GM19468 (cell line): ENCODE data around the gene SORCS2.

Experiments
- ATAC-seq: cut with Tn5 transposase; IDR thresholded peaks from one replicate; pipeline ENCODE4 v1.9.1; 2021; ENCODE audit warnings: mild to moderate bottlenecking, moderate library complexity, moderate number of reproducible peaks; ENCODE audit not compliant: unreplicated experiment; ENCODE audit errors: extremely low read depth

Gene SORCS2

DNA sequence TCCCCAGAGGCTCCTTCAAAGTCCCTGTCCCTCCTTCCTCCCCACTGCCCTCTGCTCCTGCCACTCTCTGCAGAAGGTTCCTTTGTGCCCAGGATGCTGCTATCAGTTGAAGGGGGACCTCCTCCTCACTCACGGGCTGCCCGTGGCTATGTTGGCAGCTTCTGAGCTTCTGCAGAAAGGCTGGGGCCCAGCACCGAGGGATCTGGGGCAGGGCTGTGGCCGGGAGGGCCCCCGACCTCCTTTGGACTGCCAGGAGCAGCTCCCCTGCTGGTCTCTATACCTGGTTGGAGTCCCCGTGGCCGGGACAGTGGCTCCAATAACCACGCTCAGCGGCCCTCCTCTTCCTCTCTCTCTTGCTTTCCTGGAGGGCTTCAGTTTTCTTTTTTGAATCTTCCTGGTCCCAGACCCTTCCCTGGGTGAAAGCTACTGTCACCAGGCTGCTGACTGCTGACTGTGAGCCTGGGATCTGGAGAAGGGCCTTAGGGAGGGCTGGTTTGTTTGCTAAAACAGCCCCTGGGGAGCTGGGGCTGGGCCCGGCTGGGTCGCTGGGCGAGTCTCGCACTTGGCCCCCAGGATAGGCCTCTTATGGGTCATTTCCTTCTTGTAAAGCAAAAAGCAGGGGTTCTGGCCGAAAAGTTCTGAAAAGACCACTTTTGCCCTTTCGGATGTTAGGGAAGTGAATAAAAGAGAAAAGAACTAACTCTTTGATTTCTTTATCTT is 46.9 kb downstream of the SORCS2 start:
- no peak for ATAC-seq

DNA sequence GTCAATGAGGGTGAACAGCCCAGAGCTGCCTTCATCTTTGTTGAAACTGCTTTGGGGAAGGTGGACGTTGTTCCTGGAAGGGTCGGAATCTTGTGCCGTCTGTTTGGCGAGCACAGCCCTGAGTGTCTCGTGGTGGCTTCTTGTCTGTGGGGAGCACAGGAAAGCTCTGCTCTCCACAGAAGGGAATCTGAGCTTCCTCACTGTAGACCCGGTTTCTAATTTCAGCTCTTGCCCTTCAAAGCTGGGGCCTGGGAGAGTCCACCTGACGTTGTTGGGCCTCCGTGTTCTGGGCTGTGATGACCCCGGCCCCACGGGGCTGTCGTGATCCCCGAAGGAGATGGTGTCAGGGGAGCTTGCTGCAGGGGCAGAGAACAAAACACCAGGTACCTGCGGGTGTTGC is 47.5 kb downstream of the SORCS2 start:
- no peak for ATAC-seq

DNA sequence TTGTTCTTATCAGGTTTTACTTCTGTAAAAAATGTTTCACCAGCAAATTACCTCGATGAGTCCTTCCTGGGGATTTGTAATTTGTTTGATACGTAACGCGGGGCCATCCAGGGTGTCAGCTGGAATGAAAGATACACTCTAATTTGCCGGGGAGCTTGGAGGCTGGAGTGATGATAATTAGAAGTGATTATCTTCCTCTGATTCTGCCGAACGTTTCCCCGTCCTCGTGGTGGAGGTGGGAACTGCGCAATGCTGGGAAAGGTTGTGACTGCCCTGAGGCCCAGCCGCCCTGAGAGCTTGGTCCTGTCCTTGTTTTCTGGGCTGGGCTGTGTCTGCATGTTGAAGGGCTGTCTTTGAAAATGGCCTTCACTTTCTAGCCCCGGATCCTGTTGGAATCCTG is 48.0 kb downstream of the SORCS2 start:
- no peak for ATAC-seq

DNA sequence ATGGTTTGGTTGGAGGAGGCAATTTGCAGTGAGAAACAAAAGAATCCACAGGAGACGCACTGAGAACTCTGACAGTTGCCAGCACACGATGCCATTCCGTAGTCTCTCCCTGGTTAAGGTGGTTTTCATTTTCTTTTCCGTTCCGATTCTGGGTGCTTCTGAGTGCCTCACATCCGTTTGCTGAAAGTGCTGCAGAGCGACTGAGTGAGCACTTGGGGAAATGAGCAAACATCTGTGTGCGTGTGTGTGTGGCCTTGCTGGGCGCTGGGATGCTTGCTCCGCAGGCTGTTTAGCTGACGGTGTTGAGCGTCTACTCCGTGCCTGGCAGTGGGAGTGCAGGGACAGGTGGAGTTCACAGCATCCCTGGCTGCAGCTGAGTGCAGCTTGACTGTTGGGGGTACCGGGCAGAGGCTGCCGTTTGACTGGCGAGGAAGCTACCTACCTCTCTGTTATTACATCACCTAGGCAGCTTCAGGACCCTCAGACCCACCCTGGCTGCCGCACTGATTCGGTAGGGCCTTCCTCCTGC is 49.3 kb downstream of the SORCS2 start:
- ATAC-seq, result no peak

DNA sequence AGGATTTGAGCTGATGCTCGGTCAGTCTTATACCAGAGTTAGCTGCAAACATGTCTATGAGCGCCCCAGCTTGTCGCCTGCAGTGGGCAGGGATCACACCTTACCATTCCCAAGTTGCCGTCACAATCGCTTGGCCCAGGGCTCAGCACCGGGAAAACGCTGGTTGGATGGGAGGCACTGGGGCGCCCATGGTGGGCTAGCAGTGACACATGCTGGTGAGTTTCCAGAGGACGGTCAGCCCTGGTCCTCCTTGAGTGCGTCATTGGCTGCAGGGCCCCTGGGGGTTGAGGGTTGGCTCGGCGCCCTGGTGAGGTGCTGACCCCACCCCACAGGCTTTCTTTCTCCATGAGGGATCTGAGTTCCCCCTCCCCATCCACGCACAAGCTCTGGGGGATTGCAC is 50.4 kb downstream of the SORCS2 start:
- no peak for ATAC-seq

DNA sequence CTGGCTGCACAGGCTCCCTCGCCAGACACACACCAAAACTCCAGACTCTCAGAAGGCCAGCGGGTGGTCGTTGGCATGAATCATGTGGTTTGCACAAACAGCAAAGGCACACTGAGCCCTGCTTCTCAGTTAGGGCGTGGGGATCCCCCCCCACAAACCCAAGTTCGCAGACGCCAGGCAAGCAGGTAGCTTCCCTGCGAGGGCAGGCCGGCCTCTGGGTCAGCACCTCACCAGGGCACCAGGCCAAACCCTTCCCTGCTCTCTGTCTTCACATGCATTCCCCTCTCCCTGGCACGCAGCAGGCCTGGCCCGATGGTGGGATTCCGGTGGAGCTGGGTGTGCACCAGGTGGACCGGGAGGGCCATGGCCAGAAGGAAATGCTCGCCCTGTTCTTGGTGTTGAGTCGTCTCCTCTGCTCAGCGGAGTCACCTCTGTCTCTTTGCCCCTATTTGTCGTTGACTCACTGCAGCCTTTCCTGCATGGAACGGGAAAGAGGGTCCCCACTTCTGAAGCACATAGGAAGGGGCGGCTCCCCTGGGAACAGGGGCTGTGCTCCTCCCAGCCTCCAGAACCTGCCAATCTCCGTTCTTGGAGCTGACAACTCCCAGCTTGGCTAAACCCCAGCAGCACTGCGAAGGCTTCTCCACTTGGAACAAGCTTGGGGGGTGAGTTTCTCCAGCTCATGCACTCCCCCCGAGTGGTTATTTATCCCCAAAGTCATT is 51.4 kb downstream of the SORCS2 start:
- ATAC-seq, result no peak

DNA sequence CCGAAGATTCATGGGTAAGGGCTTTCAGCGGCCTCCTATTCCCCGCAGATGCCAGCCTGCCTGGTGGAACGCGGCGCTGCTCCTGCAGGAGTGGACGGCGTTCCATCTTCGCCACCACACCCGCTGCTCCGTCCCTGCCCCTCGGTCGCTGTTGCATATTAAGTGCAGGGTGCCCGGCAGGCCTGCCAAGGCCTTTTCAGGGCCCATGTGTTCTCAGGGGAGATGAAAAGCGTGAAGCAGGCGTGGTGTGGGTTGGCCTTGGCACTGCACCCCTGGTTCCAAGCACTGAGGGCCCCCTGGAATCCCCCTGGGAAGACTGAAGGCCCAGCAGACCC is 52.0 kb downstream of the SORCS2 start:
- no peak for ATAC-seq

DNA sequence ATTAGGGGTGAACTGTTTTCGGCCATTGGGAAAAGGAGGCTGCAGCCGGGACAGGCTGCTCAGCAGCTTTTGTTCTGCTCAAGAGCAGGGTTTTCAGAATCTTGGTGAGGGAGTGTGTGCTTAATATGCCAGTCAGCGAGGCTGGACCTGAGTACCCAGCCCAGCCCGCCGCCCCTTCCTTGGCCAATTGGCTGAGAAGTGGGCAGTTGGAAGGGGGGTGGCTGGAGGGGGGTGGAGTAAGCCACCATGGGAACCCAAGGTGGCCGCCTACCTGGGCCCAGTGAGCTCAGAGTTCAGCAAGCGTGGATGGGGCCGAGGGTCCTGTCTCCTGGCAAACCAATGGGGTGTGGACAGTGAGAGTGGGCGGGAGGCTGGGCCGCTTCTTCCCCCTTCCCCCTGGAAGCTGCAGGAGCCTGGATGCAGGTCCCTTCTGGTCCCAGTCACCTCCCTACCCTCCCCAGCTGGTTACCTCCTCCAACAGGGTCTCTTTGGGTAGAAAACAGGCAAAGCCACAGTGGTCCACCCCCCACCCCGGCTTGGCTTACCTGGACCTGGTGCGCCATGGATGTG is 52.5 kb downstream of the SORCS2 start:
- no peak for ATAC-seq

DNA sequence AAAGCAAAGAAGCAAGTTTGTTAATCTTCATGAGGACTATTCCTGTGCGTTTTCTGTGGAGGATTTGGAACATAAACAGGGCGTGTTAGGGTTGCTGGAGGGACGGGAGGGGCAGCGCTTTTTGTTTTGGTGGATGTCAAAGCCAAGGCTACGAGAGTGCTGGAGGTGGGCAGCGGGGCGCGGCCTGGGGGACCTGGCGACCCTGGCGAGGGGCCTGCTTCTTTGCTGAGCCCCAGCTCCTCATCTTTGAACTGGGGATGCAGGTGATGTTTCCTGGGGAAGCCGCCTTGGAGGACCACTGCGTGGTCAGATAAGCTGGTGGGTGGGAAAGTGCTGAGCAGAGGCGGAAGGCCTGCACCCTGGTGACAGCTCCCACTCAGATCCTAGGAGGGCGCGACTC is 55.2 kb downstream of the SORCS2 start:
- no peak for ATAC-seq

DNA sequence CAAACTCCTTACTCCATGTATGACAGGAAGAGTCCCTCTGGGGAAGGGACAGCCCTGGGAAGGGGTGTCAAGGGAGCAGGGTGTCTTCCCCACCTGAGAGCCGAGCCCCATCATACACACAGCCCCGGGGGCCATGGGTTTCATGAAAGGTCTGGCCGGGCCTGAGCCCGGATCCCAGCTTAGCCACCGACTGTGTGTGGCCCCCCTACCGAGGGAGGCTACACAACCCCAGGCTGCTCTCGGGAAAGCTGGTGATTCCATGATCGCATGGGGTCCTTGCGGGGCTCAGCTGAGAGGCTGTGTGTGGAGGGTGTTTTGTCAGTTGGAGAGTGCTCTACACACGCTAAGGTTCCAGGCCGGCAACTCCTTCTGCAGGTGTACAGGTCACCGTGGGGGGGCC is 55.6 kb downstream of the SORCS2 start:
- no peak for ATAC-seq

DNA sequence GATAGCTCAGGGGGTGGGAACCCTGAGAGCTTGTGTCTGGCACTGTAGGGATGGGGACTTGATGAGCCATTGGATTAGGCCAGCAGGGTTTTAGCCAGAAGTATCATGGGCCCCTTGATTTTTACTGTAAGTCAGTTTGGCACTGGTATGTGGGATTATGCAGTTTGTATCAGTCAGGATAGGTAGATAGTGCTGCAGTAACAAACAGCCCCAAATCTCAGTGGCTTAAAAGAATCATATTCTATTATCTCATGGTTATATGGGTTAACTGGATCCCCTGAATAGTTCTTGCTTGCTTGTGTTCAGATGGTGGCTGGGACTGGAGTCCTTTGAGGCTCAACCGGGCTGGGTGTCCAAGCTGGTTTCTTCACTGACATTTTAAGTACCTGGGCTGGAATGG is 56.5 kb downstream of the SORCS2 start:
- ATAC-seq, result no peak

DNA sequence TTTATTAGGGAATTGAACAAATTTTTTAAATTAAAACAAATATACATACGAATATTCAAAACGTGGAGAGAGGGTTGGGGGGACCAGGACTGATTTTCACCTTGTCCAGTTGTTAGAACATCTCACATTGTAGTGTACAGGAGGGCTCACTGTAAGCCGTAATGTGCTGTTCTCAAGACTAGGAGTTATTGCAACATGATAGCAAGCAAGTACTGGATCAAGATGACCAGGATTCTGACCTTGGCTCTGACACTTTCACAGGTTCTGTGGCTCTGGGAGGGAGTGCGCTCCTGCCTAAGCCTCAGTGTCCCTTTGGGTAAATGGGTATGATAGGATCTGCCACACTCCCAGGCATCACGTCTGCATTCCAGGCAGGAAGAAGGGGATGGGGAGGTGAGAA is 59.0 kb downstream of the SORCS2 start:
- no peak for ATAC-seq

DNA sequence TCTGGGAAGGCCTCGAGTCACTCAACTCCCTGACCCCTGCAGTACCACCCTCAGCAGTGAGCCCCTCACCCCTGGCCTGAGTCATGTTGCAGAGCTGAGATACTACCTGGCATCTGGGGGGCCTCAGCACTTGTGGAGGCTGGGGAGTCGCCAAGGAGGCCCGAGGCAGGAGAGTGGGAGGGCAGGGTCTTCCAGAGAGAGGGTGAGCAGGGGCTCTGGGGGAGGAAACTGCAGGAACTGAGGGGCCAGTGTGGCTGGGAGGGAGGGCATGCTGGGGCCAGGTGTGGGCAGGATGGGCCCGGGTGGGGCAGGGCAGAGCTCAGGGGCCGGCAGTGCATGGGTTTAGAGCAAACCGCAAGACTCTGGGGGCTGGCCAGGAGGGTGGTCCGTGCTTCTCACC is 59.7 kb downstream of the SORCS2 start:
- no peak for ATAC-seq

DNA sequence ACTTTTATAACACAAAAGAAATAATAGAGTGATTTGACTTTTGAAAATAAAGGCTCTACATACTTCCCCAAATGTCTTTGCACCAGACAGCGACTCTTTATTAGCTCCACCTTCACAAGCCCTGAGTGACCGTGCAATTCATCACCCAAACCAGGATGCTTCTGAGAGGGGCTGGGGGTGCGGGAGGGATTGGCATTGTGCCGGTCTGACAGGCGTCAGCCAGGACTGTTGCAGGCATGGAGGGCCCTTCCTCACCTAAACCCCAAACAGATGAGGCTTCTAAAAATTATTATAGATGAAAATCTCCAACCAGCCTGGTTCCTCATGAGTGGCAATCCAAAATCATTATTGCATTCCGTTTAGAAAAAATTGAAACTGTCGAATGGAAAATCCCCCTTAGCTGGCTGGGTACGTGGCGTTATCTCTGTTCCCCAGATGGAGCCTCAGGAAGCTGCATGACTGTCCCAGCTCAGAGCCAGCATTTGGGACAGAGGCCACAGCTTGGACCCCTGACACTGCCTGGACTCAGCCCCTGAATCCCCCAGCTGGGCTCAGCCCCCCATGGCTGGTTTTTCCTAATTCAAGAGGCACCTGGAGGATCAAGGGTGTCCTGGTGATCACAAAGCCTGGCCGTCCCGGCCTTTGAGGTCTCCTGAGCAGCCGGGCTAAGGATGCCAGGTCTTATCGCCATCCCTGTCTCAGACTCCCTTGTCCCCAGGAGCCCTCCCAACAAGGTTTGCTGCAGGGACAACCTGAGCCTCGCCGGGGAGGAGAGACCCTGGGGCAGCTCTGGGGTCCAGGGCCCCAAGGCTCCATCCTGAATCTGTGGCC is 60.4 kb downstream of the SORCS2 start:
- no peak for ATAC-seq

DNA sequence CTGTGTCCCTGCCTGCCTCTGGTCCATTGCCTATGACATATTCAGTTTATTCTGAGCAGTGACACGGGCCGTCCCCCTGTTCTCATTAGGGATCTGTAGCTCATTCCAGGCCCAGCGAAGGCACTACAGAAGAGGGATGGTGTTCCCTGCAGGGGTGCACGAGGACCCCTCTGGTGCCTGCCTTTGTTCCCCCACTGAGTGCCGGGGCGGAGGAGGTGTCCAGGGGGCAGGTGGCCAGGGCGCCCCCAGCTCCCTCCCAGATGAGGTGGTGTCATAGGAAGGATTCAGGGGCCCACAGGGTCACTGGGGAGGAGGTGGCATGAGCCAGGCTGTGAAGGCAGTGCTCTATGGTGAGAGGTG is 61.0 kb downstream of the SORCS2 start:
- ATAC-seq, result no peak

DNA sequence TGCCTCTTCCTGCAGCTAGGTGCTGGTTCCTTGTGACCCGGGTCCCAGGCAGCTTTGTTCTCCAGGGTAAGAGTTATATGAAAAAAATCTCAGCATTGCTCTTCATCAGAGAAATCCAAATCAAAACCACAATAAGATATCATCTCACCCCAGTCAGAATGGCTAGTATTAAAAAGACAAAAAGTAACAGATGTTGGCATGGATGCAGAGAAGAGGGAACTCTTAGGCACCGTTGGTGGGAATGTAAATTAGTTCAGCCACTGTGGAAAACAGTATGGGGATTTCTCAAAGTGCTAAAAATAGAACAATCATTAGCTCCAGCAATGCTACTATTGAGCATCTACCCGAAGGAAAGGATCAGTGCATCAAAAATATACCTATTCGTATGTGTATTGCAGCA is 61.5 kb downstream of the SORCS2 start:
- no peak for ATAC-seq

DNA sequence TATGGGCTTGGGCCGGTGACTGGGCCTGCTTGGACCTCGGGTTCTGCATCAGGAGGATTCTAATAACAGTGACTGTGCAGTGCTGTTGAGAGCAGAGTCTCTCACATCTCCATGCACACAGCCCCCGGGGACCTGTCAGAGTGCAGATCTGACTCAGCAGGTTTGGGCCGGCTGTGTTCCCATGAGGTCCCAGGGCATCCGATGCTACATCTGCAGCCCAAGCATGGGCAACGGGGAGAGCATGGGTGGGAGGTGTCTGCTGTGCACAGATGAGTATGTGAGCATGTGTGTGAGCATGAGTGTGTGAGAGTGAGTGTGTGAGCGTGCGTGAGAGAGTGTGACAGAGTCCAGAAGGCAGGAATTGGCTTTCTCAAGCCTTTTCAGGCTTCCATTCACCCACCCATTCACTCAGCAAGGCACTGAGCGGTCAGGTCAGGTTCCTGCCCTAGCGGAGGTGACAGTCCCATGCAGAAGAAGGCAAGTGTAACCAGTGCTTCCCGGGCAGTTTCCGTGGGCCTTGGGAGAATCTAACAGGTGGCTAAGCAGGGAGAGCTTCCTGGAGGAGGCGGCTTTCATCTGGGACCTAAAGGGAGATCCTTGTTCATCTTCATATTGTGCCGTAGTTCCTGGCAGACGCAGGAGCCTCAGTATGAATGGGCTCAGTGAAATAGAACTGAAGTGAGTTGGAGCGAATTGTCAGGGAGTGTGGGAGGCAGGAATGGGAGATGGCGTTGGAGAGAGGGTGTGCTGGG is 62.6 kb downstream of the SORCS2 start:
- ATAC-seq, result no peak

DNA sequence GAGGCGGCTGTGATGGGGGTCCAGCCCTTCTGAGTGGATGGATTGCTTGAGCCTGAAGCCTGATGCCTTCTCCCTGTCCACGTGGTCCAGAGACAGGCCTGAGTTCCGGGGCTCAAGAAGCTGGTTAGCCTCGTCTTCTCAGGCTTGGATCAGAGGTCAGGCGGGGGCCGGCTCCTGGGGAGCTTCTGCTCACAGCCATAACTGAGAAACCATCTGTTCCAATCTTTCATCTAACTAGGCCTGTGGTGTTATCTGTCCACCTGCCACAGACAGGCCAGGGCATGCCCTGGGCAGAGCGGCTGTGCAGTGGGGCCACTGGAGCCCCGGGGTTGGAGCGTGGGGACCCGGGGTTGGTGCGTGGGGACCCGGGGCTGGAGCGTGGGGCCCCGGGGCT is 63.1 kb downstream of the SORCS2 start:
- ATAC-seq, result no peak

DNA sequence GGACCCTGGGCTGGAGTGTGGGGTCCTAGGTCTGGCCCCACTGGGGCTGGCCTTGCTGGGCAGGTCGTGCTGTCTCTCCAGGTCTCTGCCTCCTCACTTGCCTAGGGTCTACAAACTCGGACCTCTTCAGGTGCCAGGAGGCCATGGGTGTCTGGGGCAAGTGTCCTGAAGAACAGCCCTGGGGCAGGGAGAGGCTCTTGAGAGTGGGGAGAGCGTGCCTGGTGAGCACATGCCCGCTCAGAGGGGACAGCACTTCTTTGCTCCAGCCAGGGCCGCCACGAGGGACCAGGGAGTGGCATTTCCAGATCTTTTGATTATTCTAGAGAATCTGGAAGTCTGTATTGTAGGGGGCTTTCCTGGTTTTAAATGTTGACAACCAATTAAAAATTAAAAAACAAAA is 63.7 kb downstream of the SORCS2 start:
- no peak for ATAC-seq
